OCI-LY1 (cell line): ENCODE data around the gene HIVEP2.
A peak's percentile ranks its signal among the peaks of the same experiment; 100 is the strongest.

Experiments used
- H2AFZ ChIP-seq: fragments of 200-600 bp; sonication (generic), shearing (Covaris generic); 2 replicates; pipeline ENCODE4 v1.6.0; 2014; ENCODE audit warnings: antibody characterized with exemption, mild to moderate bottlenecking, low read length
- H3F3A ChIP-seq: fragments of 200-600 bp; sonication (generic), shearing (Covaris generic); 2 replicates; pipeline ENCODE4 v1.6.0; 2014; ENCODE audit warnings: mild to moderate bottlenecking, antibody characterized with exemption, low read length, moderate library complexity; ENCODE audit not compliant: insufficient read depth
- H3K27ac ChIP-seq: fragments of 200-600 bp; sonication (generic); 2 replicates; pipeline ENCODE4 v1.5.1; 2014; ENCODE audit warnings: low read length, mixed run types, mild to moderate bottlenecking, low read depth; ENCODE audit not compliant: poor library complexity, severe bottlenecking
- H3K27me3 ChIP-seq: fragments of 200-600 bp; sonication (generic); 2 replicates; pipeline ENCODE4 v1.6.0; 2014; ENCODE audit warnings: antibody characterized with exemption, mild to moderate bottlenecking, low read length, moderate library complexity; ENCODE audit not compliant: insufficient read depth
- H3K36me3 ChIP-seq: fragments of 200-600 bp; sonication (generic); 2 replicates; pipeline ENCODE4 v1.6.1; 2014; ENCODE audit warnings: mild to moderate bottlenecking, antibody characterized with exemption, low read length, moderate library complexity, mixed read lengths; ENCODE audit not compliant: insufficient read depth
- H3K4me1 ChIP-seq: fragments of 200-600 bp; sonication (generic); 2 replicates; pipeline ENCODE4 v1.5.1; 2014; ENCODE audit warnings: mild to moderate bottlenecking, low read length, moderate library complexity; ENCODE audit not compliant: insufficient read depth, severe bottlenecking
- H3K4me2 ChIP-seq: fragments of 200-600 bp; sonication (generic), shearing (Covaris generic); 2 replicates; pipeline ENCODE4 v1.6.1; 2014; ENCODE audit warnings: low read length
- H3K4me3 ChIP-seq: fragments of 200-600 bp; sonication (generic); 2 replicates; pipeline ENCODE4 v1.5.1; 2014; ENCODE audit warnings: low read length, low read depth, mild to moderate bottlenecking, mixed read lengths; ENCODE audit not compliant: poor library complexity, severe bottlenecking
- H3K79me2 ChIP-seq: fragments of 200-600 bp; shearing (Covaris generic); 2 replicates; pipeline ENCODE4 v1.6.1; 2016; ENCODE audit warnings: mixed run types, low read length, mixed read lengths; ENCODE audit not compliant: insufficient read depth
- H3K9ac ChIP-seq: fragments of 200-600 bp; sonication (generic), shearing (Covaris generic); 2 replicates; pipeline ENCODE4 v1.6.1; 2014; ENCODE audit warnings: mild to moderate bottlenecking, low read length, mixed read lengths
- H3K9me2 ChIP-seq: fragments of 200-600 bp; sonication (generic), shearing (Covaris generic); 2 replicates; pipeline ENCODE4 v1.6.1; 2014; ENCODE audit warnings: low read depth, mild to moderate bottlenecking, low read length, mixed read lengths
- H3K9me3 ChIP-seq: fragments of 200-600 bp; shearing (Covaris generic); 2 replicates; pipeline ENCODE4 v1.6.1; 2014; ENCODE audit warnings: low read length, mixed read lengths
- H4K20me1 ChIP-seq: fragments of 200-600 bp; sonication (generic), shearing (Covaris generic); 2 replicates; pipeline ENCODE4 v1.6.0; 2016; ENCODE audit warnings: mild to moderate bottlenecking, low read length; ENCODE audit not compliant: insufficient read depth
- EZH2 ChIP-seq: fragments of 200-600 bp; sonication (generic), shearing (Covaris generic); IDR thresholded peaks from 2 replicates; pipeline ENCODE4 v1.8.0; 2017; ENCODE audit warnings: borderline replicate concordance, mixed run types, mild to moderate bottlenecking, antibody characterized with exemption, low read length, moderate library complexity, mixed read lengths
- TF ChIP-seq, protein P1 (sequence below): fragments of 200-600 bp; sonication (generic), shearing (Covaris generic); IDR thresholded peaks from 2 replicates; pipeline ENCODE4 v1.5.1; 2017; ENCODE audit warnings: mild to moderate bottlenecking, antibody characterized with exemption, low read length, moderate library complexity, mixed read lengths

Gene HIVEP2

DNA sequence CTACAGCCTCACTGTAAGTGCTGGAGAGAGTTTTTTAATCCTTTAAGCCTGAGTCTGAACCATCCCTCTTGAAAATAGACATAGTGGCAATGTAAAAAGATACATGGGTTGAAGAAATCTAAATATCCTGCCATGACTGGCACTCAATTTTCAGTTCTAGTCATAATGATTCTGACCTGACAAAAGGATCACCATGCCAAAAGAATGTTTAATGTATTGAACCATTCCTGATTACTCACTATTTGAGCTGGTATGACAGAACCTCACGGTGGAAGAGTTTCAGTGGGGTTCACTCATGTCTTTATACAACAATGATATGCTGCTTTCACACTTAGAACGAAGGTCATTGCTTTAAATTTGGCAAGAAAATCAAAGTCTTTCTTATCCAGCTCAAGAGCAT is 93.4 kb downstream of the HIVEP2 start:
- no peaks in the 10 kb centered on the region for H3K9me2 ChIP-seq
- H3K36me3 ChIP-seq, result no peaks in the 10 kb centered on the region
- no peak for TF ChIP-seq EZH2
- TF ChIP-seq, protein P1, sequence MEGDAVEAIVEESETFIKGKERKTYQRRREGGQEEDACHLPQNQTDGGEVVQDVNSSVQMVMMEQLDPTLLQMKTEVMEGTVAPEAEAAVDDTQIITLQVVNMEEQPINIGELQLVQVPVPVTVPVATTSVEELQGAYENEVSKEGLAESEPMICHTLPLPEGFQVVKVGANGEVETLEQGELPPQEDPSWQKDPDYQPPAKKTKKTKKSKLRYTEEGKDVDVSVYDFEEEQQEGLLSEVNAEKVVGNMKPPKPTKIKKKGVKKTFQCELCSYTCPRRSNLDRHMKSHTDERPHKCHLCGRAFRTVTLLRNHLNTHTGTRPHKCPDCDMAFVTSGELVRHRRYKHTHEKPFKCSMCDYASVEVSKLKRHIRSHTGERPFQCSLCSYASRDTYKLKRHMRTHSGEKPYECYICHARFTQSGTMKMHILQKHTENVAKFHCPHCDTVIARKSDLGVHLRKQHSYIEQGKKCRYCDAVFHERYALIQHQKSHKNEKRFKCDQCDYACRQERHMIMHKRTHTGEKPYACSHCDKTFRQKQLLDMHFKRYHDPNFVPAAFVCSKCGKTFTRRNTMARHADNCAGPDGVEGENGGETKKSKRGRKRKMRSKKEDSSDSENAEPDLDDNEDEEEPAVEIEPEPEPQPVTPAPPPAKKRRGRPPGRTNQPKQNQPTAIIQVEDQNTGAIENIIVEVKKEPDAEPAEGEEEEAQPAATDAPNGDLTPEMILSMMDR, result no peak
- H3K4me1 ChIP-seq, result peaks cover 98% of the 10 kb centered on the region
- H3K4me3 ChIP-seq, result no peak overlapping the region
- H3K27me3 ChIP-seq, result no peaks in the 10 kb centered on the region
- no peak overlapping the region for H3K9ac ChIP-seq
- no peaks in the 10 kb centered on the region for H3K9me3 ChIP-seq
- H3F3A ChIP-seq, result no peaks in the 10 kb centered on the region
- H2AFZ ChIP-seq, result no peak overlapping the region
- peak overlapping the region; percentile 57 for H3K27ac ChIP-seq
- peaks cover 5% of the 10 kb centered on the region for H3K79me2 ChIP-seq
- H3K4me2 ChIP-seq, result no peak overlapping the region; the same call in 1 of the 2 replicates
- H4K20me1 ChIP-seq, result no peaks in the 10 kb centered on the region

DNA sequence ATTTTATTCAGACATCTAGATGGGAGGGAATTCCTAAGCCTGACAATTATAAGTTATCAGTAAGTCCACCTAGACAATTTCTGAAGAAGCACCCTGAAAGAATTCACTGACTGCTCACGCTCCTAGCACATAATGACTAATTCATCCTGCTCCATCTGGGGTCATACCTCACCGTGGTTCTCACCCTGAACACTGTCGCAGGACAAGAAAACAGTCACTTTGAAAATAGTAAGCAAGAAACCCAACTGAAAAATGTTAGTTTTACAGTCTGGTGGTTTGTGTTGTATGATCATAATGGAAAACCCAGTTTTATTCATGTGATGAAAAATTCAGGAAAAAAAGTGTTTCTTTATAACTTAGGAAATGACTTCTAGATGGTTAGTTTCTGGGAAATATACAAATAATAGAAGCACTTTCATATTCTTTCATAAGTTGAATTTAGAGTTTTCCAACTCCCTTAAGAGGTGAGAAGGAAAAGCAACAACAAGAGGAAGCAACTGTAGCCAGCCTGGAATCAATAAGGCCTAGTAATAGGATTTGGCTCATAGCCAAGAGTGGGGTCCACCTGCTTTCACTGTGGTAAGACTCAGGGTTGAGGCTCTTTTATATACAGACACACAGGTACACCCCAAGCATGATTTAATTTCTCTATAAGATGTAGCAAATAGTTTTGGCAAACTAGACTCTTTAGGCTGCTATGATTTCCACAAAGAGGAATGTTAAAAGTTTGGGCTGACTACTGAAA is 94.1 kb downstream of the HIVEP2 start:
- Histone ChIP-seq H3K4me1 (peaks cover 98% of the 10 kb centered on the region), H3K27ac (peak overlapping the region; percentile 57), H3K9me3 (no peaks in the 10 kb centered on the region), H2AFZ (no peak overlapping the region), H3K4me3 (no peak overlapping the region), H3K27me3 (no peaks in the 10 kb centered on the region), H3K4me2 (peak overlapping the region; percentile 15; the same call in 1 of the 2 replicates), H3K36me3 (no peaks in the 10 kb centered on the region), H3K9me2 (no peaks in the 10 kb centered on the region), H3K79me2 (peaks cover 5% of the 10 kb centered on the region), H3F3A (no peaks in the 10 kb centered on the region), H3K9ac (no peak overlapping the region), H4K20me1 (no peaks in the 10 kb centered on the region)
- TF ChIP-seq EZH2, result no peak
- TF ChIP-seq, protein P1, result no peak

DNA sequence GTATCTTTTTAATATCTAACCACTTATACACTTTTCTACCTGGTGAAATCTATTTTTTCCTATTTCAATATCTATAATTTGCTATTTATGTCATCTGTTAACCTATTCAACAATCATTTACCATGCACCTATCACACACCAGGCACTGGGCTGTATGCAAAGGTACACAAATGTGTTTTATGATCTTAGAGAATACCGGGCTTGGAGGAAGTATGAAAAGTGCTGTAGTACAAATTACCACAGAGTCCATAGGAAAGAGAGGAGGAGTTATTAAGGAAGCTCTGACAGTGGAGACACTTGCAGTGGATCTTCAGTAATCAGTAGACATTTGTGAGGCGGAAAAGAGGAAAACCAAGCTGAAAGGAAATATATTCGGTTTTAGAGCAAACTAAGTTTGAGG is 96.0 kb downstream of the HIVEP2 start:
- no peaks in the 10 kb centered on the region for H3K9me3 ChIP-seq
- no peaks in the 10 kb centered on the region for H3K9me2 ChIP-seq
- no peak overlapping the region for H3K4me3 ChIP-seq
- peak overlapping the region; percentile 56 for H3K27ac ChIP-seq
- no peaks in the 10 kb centered on the region for H3K36me3 ChIP-seq
- H3K79me2 ChIP-seq, result peaks cover 11% of the 10 kb centered on the region; the same call in 1 of the 2 replicates
- no peaks in the 10 kb centered on the region for H3K27me3 ChIP-seq
- no peak for TF ChIP-seq EZH2
- TF ChIP-seq, protein P1, result no peak
- no peak overlapping the region for H3K4me2 ChIP-seq
- peaks cover 98% of the 10 kb centered on the region for H3K4me1 ChIP-seq
- no peak overlapping the region for H2AFZ ChIP-seq
- H4K20me1 ChIP-seq, result no peaks in the 10 kb centered on the region
- H3F3A ChIP-seq, result no peaks in the 10 kb centered on the region
- H3K9ac ChIP-seq, result no peak overlapping the region
